Mucosa of descending colon (tissue), 3 donors: ENCODE results near the gene PPP1R9B. TPM values are rescaled to one million over a fixed set of nuclear protein-coding genes. Genes with fewer than 3 reads are reported as not detected.
A peak's percentile ranks its signal among the peaks of the same experiment; 100 is the strongest.

Experiments used
- ATAC-seq: fragments of 200-7000 bp; cut with Tn5 transposase; one replicate; pipeline ENCODE4 v1.9.1; 2020; ENCODE audit warnings: mild to moderate bottlenecking, moderate library complexity
- DNase-seq, 3 donors: peaks; one replicate each; pipeline ENCODE4 v3.0.0-alpha.2; 2020
- H3K36me3 ChIP-seq: fragments of 200-600 bp; one replicate; pipeline ENCODE4 v1.8.0; 2021; ENCODE audit warnings: low read depth, mild to moderate bottlenecking
- H3K4me1 ChIP-seq: fragments of 200-600 bp; one replicate; pipeline ENCODE4 v1.8.0; 2021; ENCODE audit warnings: low read depth, mild to moderate bottlenecking
- H3K4me3 ChIP-seq: fragments of 200-600 bp; one replicate; pipeline ENCODE4 v1.8.0; 2021; ENCODE audit warnings: mild to moderate bottlenecking
- H3K9me3 ChIP-seq: fragments of 200-600 bp; one replicate; pipeline ENCODE4 v1.8.0; 2021; ENCODE audit warnings: mild to moderate bottlenecking
- intact Hi-C, 2 donors: fragments of 100-400 bp; cut with DNase I in 1 of 2; cut with micrococcal nuclease in 1 of 2; formaldehyde crosslinking; loops; one replicate each; pipeline versions ENCODE4 v1.11.0 to v1.11.1; 2022; cut with DNase I, micrococcal nuclease
- total RNA-seq, 3 donors: library from RNA; stranded (reverse); fragmentation: NEBNext Ultra II Directional in 2 of 3; extraction: Animal tissue kit (Norgen Biotek cat#: 25700) in 2 of 3; gene quantifications; one replicate each; pipeline versions ENCODE4 v1.2.1 to v1.2.4, GENCODE V29; 2021 to 2023
- TF ChIP-seq, protein P1 (sequence below): fragments of 200-600 bp; IDR thresholded peaks from one replicate; pipeline ENCODE4 v1.8.0; 2022; ENCODE audit warnings: antibody characterized with exemption, mild to moderate bottlenecking
- donor health status: DM: no; HTN: no; CAD: no; lungs with moderate emphysema.
- donor health status: DM: no; HTN: no; CAD: no.
- donor health status: DM: no; HTN: yes; CAD: no.

Gene PPP1R9B
- total RNA-seq, 3 donors from 2014 or later: 27.3 to 47.5 (median 33.1) TPM

GRCh38 chr17:50132104-50132794, 18.2 kb downstream of the PPP1R9B start:
- ATAC-seq (no peak), DNase-seq (no peak)
- TF ChIP-seq, protein P1, sequence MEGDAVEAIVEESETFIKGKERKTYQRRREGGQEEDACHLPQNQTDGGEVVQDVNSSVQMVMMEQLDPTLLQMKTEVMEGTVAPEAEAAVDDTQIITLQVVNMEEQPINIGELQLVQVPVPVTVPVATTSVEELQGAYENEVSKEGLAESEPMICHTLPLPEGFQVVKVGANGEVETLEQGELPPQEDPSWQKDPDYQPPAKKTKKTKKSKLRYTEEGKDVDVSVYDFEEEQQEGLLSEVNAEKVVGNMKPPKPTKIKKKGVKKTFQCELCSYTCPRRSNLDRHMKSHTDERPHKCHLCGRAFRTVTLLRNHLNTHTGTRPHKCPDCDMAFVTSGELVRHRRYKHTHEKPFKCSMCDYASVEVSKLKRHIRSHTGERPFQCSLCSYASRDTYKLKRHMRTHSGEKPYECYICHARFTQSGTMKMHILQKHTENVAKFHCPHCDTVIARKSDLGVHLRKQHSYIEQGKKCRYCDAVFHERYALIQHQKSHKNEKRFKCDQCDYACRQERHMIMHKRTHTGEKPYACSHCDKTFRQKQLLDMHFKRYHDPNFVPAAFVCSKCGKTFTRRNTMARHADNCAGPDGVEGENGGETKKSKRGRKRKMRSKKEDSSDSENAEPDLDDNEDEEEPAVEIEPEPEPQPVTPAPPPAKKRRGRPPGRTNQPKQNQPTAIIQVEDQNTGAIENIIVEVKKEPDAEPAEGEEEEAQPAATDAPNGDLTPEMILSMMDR: no peak
- Histone ChIP-seq H3K9me3 (no peaks in the 10 kb centered on the region), H3K4me3 (no peak overlapping the region), H3K4me1 (peaks cover 18% of the 10 kb centered on the region), H3K36me3 (peaks cover 3% of the 10 kb centered on the region)
- intact Hi-C loops: no loop called here

DNA sequence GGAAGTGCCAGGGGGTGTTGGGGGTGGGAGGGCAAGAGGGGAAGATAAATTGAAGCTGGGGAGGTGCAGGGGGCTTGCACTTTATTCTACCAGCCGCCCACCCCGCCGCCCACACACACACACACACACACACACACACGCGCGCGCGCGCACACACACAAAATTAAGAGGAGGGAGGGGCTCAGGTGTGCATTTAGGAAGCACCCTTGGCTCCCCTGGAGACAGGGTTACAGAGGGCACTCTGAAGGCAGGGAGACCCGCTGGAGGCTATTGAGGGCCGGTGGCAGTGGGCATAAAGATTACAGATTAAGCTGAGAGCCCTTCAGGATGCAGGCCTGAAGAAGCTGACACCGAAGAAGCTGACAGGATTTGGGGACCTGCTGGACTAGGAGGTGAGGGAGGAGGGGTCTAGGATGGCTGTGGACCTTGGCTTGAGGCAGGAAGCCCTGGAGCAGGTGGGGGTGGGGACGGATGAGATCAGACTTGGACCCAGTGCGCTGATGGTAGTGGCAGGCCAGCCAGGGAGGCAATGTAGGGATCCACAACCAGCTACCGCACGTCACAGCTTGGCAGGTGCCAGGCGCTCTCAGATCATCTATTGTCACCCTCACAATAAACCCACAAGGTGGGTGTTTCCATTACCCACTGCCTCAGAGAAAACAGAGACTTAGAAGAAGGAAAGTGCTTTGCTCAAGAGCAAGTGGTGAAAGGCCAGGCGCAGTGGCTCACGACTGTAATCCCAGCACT, 19.7 kb downstream of the PPP1R9B start:
- Histone ChIP-seq H3K36me3 (peaks cover 3% of the 10 kb centered on the region), H3K4me3 (no peak overlapping the region), H3K9me3 (no peaks in the 10 kb centered on the region), H3K4me1 (peaks cover 18% of the 10 kb centered on the region)
- intact Hi-C loops: no loop called here
- TF ChIP-seq, protein P1: no peak
- DNase-seq: no peak
- no peak for ATAC-seq

- peaks cover 18% of the 10 kb centered on the region for H3K4me1 ChIP-seq
- no peaks in the 10 kb centered on the region for H3K36me3 ChIP-seq
- TF ChIP-seq, protein P1: no peak
- ATAC-seq (peak; percentile 45), DNase-seq (no peak)
- intact Hi-C loops: no loop called here
- no peak within 1 kb of the TSS for H3K4me3 ChIP-seq
- H3K9me3 ChIP-seq: no peaks in the 10 kb centered on the region
Observed at GRCh38 chr17:50129728-50130558, 20.5 kb downstream of the PPP1R9B start, which contains the start of gene SAMD14. TSS of gene SAMD14 (minus strand) at chr17:50130160. CDS start at chr17:50124959, 5,201 bp downstream.

DNA sequence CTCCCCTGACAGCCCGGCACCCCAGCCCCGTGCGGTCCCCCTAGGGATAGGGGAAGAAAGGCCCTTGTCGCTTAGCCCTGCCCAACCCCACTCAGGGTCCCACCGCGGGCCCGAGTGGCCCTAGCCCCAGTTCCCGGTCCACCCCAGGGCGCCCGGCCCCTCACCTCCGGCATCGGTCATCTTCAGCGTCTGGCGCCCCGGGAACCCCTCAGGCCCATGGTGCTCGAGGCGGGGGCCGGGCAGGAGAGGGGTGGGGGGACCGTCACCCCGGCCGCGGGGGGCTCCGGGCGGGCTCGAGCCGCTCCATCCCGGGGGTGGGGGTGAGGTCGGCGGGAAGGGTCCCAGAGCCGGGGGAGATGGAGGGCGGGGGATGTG, 21.1 kb downstream of the PPP1R9B start:
- DNase-seq: no peak
- no peak overlapping the region for H3K4me3 ChIP-seq
- H3K4me1 ChIP-seq: peaks cover 18% of the 10 kb centered on the region
- TF ChIP-seq, protein P1: no peak
- intact Hi-C loops: no loop called here
- no peak for ATAC-seq
- no peaks in the 10 kb centered on the region for H3K36me3 ChIP-seq
- no peaks in the 10 kb centered on the region for H3K9me3 ChIP-seq

GRCh38 chr17:50128441-50129352, 21.8 kb downstream of the PPP1R9B start:
- intact Hi-C loops: no loop called here
- Histone ChIP-seq H3K36me3 (no peaks in the 10 kb centered on the region), H3K4me3 (no peak overlapping the region), H3K9me3 (no peaks in the 10 kb centered on the region), H3K4me1 (peaks cover 18% of the 10 kb centered on the region)
- DNase-seq (no peak), ATAC-seq (peak; percentile 47)
- TF ChIP-seq, protein P1: no peak
